Measurements from ENCODE around the gene TOR1AIP1. TPM values are rescaled to one million over a fixed set of nuclear protein-coding genes. Genes with fewer than 3 reads are reported as not detected.
A peak's percentile ranks its signal among the peaks of the same experiment; 100 is the strongest.
"Not testable (repeated sequence)": the region's sequence is repeated elsewhere in the genome, so short reads cannot be mapped to it uniquely, and the experiment has no call there.

The TOR1AIP1 gene
- total RNA-seq, 2 donors from 2014 or later: 60.9 to 63.9 TPM

- DNase-seq (ENCODE audit: low spot score): no peak
- intact Hi-C loops (cut with DNase I): no loop called here
These were observed 44.7 kb downstream of the TOR1AIP1 start for GRCh38 chr1:179926850-179927205.

- no peak for DNase-seq (ENCODE audit: low spot score)
- intact Hi-C loops (cut with DNase I): no loop called here
These were observed 48.1 kb downstream of the TOR1AIP1 start for GRCh38 chr1:179929955-179930798.

- no peak for DNase-seq (ENCODE audit: low spot score)
- intact Hi-C loops (cut with DNase I): no loop called here
These were observed 48.8 kb downstream of the TOR1AIP1 start for GRCh38 chr1:179930867-179931266.

DNA sequence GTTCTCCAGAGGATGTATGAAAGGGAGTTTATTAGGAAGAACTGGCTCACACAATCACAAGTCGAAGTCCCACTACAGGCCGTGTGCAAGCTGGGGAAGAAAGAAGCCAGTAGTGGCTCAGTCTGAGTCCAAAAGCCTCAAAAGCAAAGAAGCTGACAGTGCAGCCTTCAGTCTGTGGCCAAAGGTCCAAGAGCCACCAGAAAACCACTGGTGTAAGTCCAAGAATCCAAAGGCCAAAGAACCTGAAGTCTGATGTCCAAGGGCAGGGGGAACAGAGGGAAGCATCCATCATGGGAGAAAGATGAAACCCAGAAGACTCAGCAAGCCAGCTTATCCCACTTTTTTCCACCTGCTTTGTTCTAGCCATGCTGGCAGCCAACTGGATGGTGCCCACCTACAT lies 51.1 kb downstream of the TOR1AIP1 start:
- DNase-seq (ENCODE audit: low spot score): no peak
- intact Hi-C loops (cut with DNase I): no loop called here

GRCh38 chr1:179935909-179936496 lies 53.9 kb downstream of the TOR1AIP1 start:
- no peak for DNase-seq (ENCODE audit: low spot score)
- intact Hi-C loops (cut with DNase I): no loop called here

GRCh38 chr1:179937668-179938254 lies 55.7 kb downstream of the TOR1AIP1 start:
- intact Hi-C loops (cut with DNase I): no loop called here
- DNase-seq (ENCODE audit: low spot score): no peak

DNA sequence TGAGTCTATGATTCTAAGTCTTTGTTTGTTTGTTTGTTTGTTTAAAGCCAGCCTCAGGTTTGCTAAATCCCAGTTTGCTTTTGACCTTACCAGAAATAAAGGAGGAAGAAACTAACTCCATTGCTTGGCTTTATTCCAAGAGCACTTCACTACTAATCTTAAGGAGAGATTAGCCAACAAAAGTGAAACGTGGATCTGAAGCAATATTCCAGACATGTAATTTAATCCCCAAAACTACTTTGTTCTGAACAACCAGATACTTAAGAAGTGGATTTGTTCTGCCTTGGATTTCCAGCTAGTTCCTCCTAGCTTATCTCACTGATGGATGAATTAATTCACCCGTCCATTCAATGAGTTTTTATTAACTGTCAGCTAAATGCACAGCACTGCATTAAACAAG lies 56.7 kb downstream of the TOR1AIP1 start:
- no peak for DNase-seq (ENCODE audit: low spot score)
- intact Hi-C loops (cut with DNase I): no loop called here

- DNase-seq (ENCODE audit: low spot score): no peak
- intact Hi-C loops (cut with DNase I): no loop called here
These were observed 57.9 kb downstream of the TOR1AIP1 start for GRCh38 chr1:179939941-179940340.

GRCh38 chr1:179941454-179941853 lies 59.4 kb downstream of the TOR1AIP1 start:
- no peak for DNase-seq (ENCODE audit: low spot score)
- intact Hi-C loops (cut with DNase I): no loop called here

DNA sequence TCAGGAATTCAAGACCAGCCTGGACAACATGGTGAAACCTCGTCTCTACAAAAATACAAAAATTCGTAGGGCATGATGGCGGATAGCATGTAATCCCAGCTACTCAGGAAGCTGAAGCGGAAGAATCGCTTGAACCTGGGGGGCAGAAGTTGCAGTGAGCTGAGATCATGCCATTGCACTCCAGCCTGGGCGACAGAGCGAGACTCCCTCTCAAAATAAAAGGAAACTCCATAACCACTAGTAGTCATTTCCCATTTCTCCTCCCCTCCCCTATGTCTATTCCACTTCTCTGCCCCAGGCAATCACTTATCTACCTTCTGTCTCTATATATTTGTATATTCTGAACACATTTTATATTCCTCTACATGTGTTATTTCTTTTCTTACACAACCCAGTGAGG lies 68.6 kb downstream of the TOR1AIP1 start:
- intact Hi-C loops (cut with DNase I): loop anchor here in 1 of 2 donors (10.0 kb wide), 1 partner anchor 66 kb away; the partner anchor contains the start of gene TOR1AIP1
- no peak for DNase-seq (ENCODE audit: low spot score)

- intact Hi-C loops (cut with DNase I): loop anchor here in 1 of 2 donors (10.0 kb wide), 1 partner anchor 67 kb away; the partner anchor contains the start of gene TOR1AIP1
- DNase-seq (ENCODE audit: low spot score): no peak
These were observed 69.5 kb downstream of the TOR1AIP1 start for GRCh38 chr1:179951383-179952144.

DNA sequence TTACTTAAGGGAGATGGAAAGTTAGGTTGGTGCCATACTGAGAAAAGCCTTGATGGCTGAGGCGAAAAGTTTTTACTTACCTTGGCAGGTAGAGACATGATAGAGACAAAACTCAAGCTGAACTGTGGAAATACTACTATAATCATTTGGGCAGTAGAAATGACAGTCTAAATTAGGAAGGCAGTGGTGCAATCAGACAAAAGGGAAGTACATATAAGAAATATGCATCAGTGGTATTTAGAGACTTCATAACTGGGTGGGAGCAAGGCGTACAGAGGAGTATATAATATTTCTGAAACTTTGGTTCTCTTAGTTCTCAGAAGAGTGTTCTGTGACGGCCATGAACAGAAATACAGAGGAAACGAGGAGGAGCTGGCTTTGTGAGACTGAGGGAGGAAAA lies 70.1 kb downstream of the TOR1AIP1 start:
- intact Hi-C loops (cut with DNase I): loop anchor here in 1 of 2 donors (10.0 kb wide), 1 partner anchor 67 kb away; the partner anchor contains the start of gene TOR1AIP1
- no peak for DNase-seq (ENCODE audit: low spot score)

DNA sequence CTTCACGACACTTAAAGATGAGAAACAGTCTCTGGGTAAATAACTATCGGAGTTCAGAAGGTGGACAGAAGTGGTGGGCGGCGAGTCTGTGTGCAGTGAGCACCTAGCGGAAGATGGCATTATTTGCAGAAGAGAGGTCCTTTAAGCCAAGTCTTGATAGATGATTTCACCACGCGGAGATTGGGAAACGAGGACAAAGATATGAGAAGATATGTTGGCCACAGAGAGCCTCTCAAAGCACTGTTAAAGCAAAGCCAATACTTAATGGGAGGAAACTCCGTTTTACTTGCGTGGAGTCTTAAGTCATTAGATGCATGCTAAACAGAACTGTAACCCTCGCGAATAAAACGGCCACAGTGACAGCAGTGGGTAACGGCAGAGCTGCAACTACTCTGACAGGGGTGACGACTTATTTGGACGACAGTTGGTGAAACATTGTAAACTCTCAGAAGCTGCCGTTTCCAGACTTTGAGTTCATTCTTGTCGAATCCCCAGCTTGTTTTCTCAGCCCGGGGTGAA lies 71.9 kb downstream of the TOR1AIP1 start:
- intact Hi-C loops (cut with DNase I): loop anchor here in 1 of 2 donors (10.0 kb wide), 1 partner anchor 69 kb away; the partner anchor contains the start of gene TOR1AIP1

GRCh38 chr1:179954493-179955286 lies 72.6 kb downstream of the TOR1AIP1 start, which contains the start of gene CEP350:
CEP350 (plus strand) TSS chr1:179954810; CDS start chr1:179986182, 31,372 bp downstream.
- peak; percentile 99 for DNase-seq (ENCODE audit: low spot score)
- intact Hi-C loops (cut with DNase I): loop anchor here in 1 of 2 donors (10.0 kb wide), 1 partner anchor 70 kb away; the partner anchor contains the start of gene TOR1AIP1

More for the DNA sequence above, 71.9 kb downstream of the TOR1AIP1 start:
- DNase-seq (ENCODE audit: low spot score): no peak

DNA sequence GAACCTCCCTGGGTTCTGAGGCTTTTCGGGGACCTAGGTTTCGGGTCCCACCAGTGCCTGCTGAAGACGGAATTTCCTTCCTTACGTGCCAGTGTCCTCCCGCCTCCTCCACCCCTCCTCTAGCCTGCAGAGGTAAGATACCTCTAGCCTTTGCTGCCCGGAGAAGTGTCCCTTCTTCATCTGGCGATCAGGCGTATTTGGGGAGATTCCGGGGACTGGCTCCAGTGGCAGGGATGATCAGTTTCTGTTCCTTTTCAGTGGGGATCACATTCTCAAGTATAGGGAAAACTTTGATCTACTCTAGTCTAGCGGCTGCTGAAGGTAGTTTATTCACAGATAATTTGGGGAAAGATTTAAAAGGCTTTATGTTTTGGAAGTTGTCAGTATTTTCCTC lies 73.2 kb downstream of the TOR1AIP1 start:
- DNase-seq (ENCODE audit: low spot score): no peak
- intact Hi-C loops (cut with DNase I): loop anchor here in 1 of 2 donors (10.0 kb wide), 1 partner anchor 70 kb away; the partner anchor contains the start of gene TOR1AIP1

DNA sequence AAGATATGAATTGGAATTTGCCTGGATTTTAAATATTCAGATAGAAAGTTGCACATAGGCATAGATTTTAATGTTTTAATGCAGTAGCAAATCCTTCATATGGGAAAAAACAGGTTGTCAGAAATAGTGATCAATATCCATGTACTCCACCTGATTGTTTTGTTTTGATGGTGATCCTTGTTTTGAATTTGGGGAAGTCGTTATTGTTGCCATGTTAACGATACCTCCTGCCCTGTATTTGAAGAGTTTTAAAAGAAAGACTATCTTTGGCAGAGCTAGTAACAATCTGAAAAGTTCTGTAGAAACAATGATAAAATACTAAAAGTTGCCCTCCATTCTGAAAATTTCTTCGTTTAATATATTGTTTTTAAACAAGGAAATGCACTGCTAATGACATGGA lies 73.6 kb downstream of the TOR1AIP1 start:
- intact Hi-C loops (cut with DNase I): loop anchor here in 1 of 2 donors (10.0 kb wide), 1 partner anchor 71 kb away; the partner anchor contains the start of gene TOR1AIP1
- no peak for DNase-seq (ENCODE audit: low spot score)

GRCh38 chr1:179958359-179958758 lies 76.3 kb downstream of the TOR1AIP1 start:
- DNase-seq (ENCODE audit: low spot score): no peak

GRCh38 chr1:179962168-179962567 lies 80.1 kb downstream of the TOR1AIP1 start:
- intact Hi-C loops (cut with DNase I); DNase-seq (ENCODE audit: low spot score): not testable (repeated sequence)

More at GRCh38 chr1:179958359-179958758, 76.3 kb downstream of the TOR1AIP1 start:
- intact Hi-C loops (cut with DNase I): loop anchor here in 1 of 2 donors (10.0 kb wide), 1 partner anchor 74 kb away; the partner anchor contains the start of gene TOR1AIP1
